ENCODE results near the gene TMEM80.

The TMEM80 gene

GRCh38 chr11:723120-723883 lies 27.7 kb downstream of the TMEM80 start:
- no peak overlapping the region for H2BK120ac ChIP-seq (ENCODE audit: low read depth, low read length)
- no peaks in the 10 kb centered on the region for H3K4me1 ChIP-seq (ENCODE audit: control insufficient read depth, low read depth, low read length)
- no CpG with 5 or more reads among the region's 8 CpGs for WGBS (ENCODE audit: extremely low coverage, insufficient coverage, low lambda C conversion rate)
- H3K27ac ChIP-seq (ENCODE audit: low read depth, low read length) = no peak overlapping the region
- no peak overlapping the region for H2BK15ac ChIP-seq (replicated peaks; ENCODE audit: low read depth)
- H3K23ac ChIP-seq (ENCODE audit: low read length) = no peak overlapping the region
- H3K18ac ChIP-seq (ENCODE audit: low read length) = no peak overlapping the region
- no peak overlapping the region for H3K56ac ChIP-seq (ENCODE audit: low read length)
- no peaks in the 10 kb centered on the region for H3K79me2 ChIP-seq (ENCODE audit: control insufficient read depth, insufficient read depth, low read length)
- no peaks in the 10 kb centered on the region for H3K36me3 ChIP-seq (ENCODE audit: control insufficient read depth, insufficient read depth, low read length)
- no peak overlapping the region for H3K4ac ChIP-seq (ENCODE audit: low read depth, low read length)
- no peak overlapping the region for H4K8ac ChIP-seq (ENCODE audit: low read depth, low read length)
- no peak overlapping the region for H3K9ac ChIP-seq (ENCODE audit: low read length)
- H4K5ac ChIP-seq (ENCODE audit: low read length) = no peak overlapping the region
- H3K4me3 ChIP-seq (ENCODE audit: low read length) = no peak overlapping the region
- H2BK5ac ChIP-seq (ENCODE audit: low read length) = no peak overlapping the region
- no peaks in the 10 kb centered on the region for H3K79me1 ChIP-seq (ENCODE audit: low read length)
- no peak overlapping the region for H2AK5ac ChIP-seq (ENCODE audit: low read length)
- H3K4me2 ChIP-seq (ENCODE audit: low read length) = no peak overlapping the region
- no peak for DNase-seq
- peaks cover 2% of the 10 kb centered on the region for H3K27me3 ChIP-seq (ENCODE audit: insufficient read depth, low read length, poor library complexity)

GRCh38 chr11:724049-724777 lies 28.6 kb downstream of the TMEM80 start:
- no peak overlapping the region for H2BK5ac ChIP-seq (ENCODE audit: low read length)
- no peak overlapping the region for H3K23ac ChIP-seq (ENCODE audit: low read length)
- no peak overlapping the region for H2AK5ac ChIP-seq (ENCODE audit: low read length)
- H3K56ac ChIP-seq (ENCODE audit: low read length) = no peak overlapping the region
- H3K36me3 ChIP-seq (ENCODE audit: control insufficient read depth, insufficient read depth, low read length) = no peaks in the 10 kb centered on the region
- no peak overlapping the region for H3K4me2 ChIP-seq (ENCODE audit: low read length)
- H3K4ac ChIP-seq (ENCODE audit: low read depth, low read length) = no peak overlapping the region
- no peak overlapping the region for H3K4me3 ChIP-seq (ENCODE audit: low read length)
- H4K8ac ChIP-seq (ENCODE audit: low read depth, low read length) = no peak overlapping the region
- H4K5ac ChIP-seq (ENCODE audit: low read length) = no peak overlapping the region
- H3K27me3 ChIP-seq (ENCODE audit: insufficient read depth, low read length, poor library complexity) = peaks cover 2% of the 10 kb centered on the region
- no peak overlapping the region for H3K9ac ChIP-seq (ENCODE audit: low read length)
- H3K79me1 ChIP-seq (ENCODE audit: low read length) = no peaks in the 10 kb centered on the region
- no peak overlapping the region for H3K27ac ChIP-seq (ENCODE audit: low read depth, low read length)
- H2BK120ac ChIP-seq (ENCODE audit: low read depth, low read length) = no peak overlapping the region
- H2BK15ac ChIP-seq (replicated peaks; ENCODE audit: low read depth) = no peak overlapping the region
- no peak overlapping the region for H3K18ac ChIP-seq (ENCODE audit: low read length)
- no peaks in the 10 kb centered on the region for H3K4me1 ChIP-seq (ENCODE audit: control insufficient read depth, low read depth, low read length)
- no CpG with 5 or more reads among the region's 19 CpGs for WGBS (ENCODE audit: extremely low coverage, insufficient coverage, low lambda C conversion rate)
- no peak for DNase-seq
- H3K79me2 ChIP-seq (ENCODE audit: control insufficient read depth, insufficient read depth, low read length) = no peaks in the 10 kb centered on the region

- Histone ChIP-seq H3K79me2 (ENCODE audit: control insufficient read depth, insufficient read depth, low read length) (no peaks in the 10 kb centered on the region), H3K36me3 (ENCODE audit: control insufficient read depth, insufficient read depth, low read length) (no peaks in the 10 kb centered on the region), H3K27ac (ENCODE audit: low read depth, low read length) (no peak overlapping the region), H3K79me1 (ENCODE audit: low read length) (no peaks in the 10 kb centered on the region), H3K27me3 (ENCODE audit: insufficient read depth, low read length, poor library complexity) (peaks cover 2% of the 10 kb centered on the region), H4K5ac (ENCODE audit: low read length) (no peak overlapping the region), H2AK5ac (ENCODE audit: low read length) (no peak overlapping the region), H3K4ac (ENCODE audit: low read depth, low read length) (no peak overlapping the region), H2BK5ac (ENCODE audit: low read length) (no peak overlapping the region), H3K4me3 (ENCODE audit: low read length) (no peak overlapping the region), H3K4me2 (ENCODE audit: low read length) (no peak overlapping the region), H3K4me1 (ENCODE audit: control insufficient read depth, low read depth, low read length) (no peaks in the 10 kb centered on the region), H3K56ac (ENCODE audit: low read length) (no peak overlapping the region), H3K18ac (ENCODE audit: low read length) (no peak overlapping the region), H2BK15ac (replicated peaks; ENCODE audit: low read depth) (no peak overlapping the region), H4K8ac (ENCODE audit: low read depth, low read length) (no peak overlapping the region), H2BK120ac (ENCODE audit: low read depth, low read length) (no peak overlapping the region), H3K23ac (ENCODE audit: low read length) (no peak overlapping the region), H3K9ac (ENCODE audit: low read length) (no peak overlapping the region)
- WGBS (ENCODE audit: extremely low coverage, insufficient coverage, low lambda C conversion rate) = no CpG with 5 or more reads among the region's 18 CpGs
- no peak for DNase-seq
These were observed 29.3 kb downstream of the TMEM80 start for GRCh38 chr11:724778-725386.

GRCh38 chr11:725624-726202 lies 30.1 kb downstream of the TMEM80 start:
- Histone ChIP-seq H3K27ac (ENCODE audit: low read depth, low read length) (no peak overlapping the region), H2BK120ac (ENCODE audit: low read depth, low read length) (no peak overlapping the region), H3K4me1 (ENCODE audit: control insufficient read depth, low read depth, low read length) (no peaks in the 10 kb centered on the region), H3K27me3 (ENCODE audit: insufficient read depth, low read length, poor library complexity) (peaks cover 2% of the 10 kb centered on the region), H2AK5ac (ENCODE audit: low read length) (no peak overlapping the region), H3K23ac (ENCODE audit: low read length) (no peak overlapping the region), H2BK15ac (replicated peaks; ENCODE audit: low read depth) (no peak overlapping the region), H3K79me1 (ENCODE audit: low read length) (no peaks in the 10 kb centered on the region), H3K56ac (ENCODE audit: low read length) (no peak overlapping the region), H3K4me2 (ENCODE audit: low read length) (no peak overlapping the region), H4K5ac (ENCODE audit: low read length) (no peak overlapping the region), H3K4me3 (ENCODE audit: low read length) (no peak overlapping the region), H3K36me3 (ENCODE audit: control insufficient read depth, insufficient read depth, low read length) (no peaks in the 10 kb centered on the region), H4K8ac (ENCODE audit: low read depth, low read length) (no peak overlapping the region), H3K9ac (ENCODE audit: low read length) (no peak overlapping the region), H3K4ac (ENCODE audit: low read depth, low read length) (no peak overlapping the region), H3K18ac (ENCODE audit: low read length) (no peak overlapping the region), H3K79me2 (ENCODE audit: control insufficient read depth, insufficient read depth, low read length) (no peaks in the 10 kb centered on the region), H2BK5ac (ENCODE audit: low read length) (no peak overlapping the region)
- DNase-seq = no peak
- WGBS (ENCODE audit: extremely low coverage, insufficient coverage, low lambda C conversion rate) = no CpG with 5 or more reads among the region's 53 CpGs

GRCh38 chr11:726278-727220 lies 30.9 kb downstream of the TMEM80 start:
- Histone ChIP-seq H3K4me1 (ENCODE audit: control insufficient read depth, low read depth, low read length) (no peaks in the 10 kb centered on the region), H4K8ac (ENCODE audit: low read depth, low read length) (no peak overlapping the region), H3K23ac (ENCODE audit: low read length) (peak overlapping the region; percentile 45), H3K27ac (ENCODE audit: low read depth, low read length) (no peak overlapping the region), H3K4me3 (ENCODE audit: low read length) (no peak overlapping the region), H2BK15ac (replicated peaks; ENCODE audit: low read depth) (no peak overlapping the region), H3K36me3 (ENCODE audit: control insufficient read depth, insufficient read depth, low read length) (no peaks in the 10 kb centered on the region), H2BK5ac (ENCODE audit: low read length) (no peak overlapping the region), H3K79me2 (ENCODE audit: control insufficient read depth, insufficient read depth, low read length) (no peaks in the 10 kb centered on the region), H4K5ac (ENCODE audit: low read length) (no peak overlapping the region), H3K79me1 (ENCODE audit: low read length) (no peaks in the 10 kb centered on the region), H3K4ac (ENCODE audit: low read depth, low read length) (no peak overlapping the region), H3K18ac (ENCODE audit: low read length) (no peak overlapping the region), H2AK5ac (ENCODE audit: low read length) (no peak overlapping the region), H3K27me3 (ENCODE audit: insufficient read depth, low read length, poor library complexity) (peaks cover 2% of the 10 kb centered on the region), H3K9ac (ENCODE audit: low read length) (peak overlapping the region; percentile 3), H3K56ac (ENCODE audit: low read length) (peak overlapping the region; percentile 29), H3K4me2 (ENCODE audit: low read length) (peak overlapping the region; percentile 15), H2BK120ac (ENCODE audit: low read depth, low read length) (no peak overlapping the region)
- WGBS (ENCODE audit: extremely low coverage, insufficient coverage, low lambda C conversion rate) = no CpG with 5 or more reads among the region's 61 CpGs
- DNase-seq = peak; percentile 40
